Caco-2 (cell line): ENCODE data around the gene TRAK1. TPM values are rescaled to one million over a fixed set of nuclear protein-coding genes. Genes with fewer than 3 reads are reported as not detected.
"Not testable (repeated sequence)": the region's sequence is repeated elsewhere in the genome, so short reads cannot be mapped to it uniquely, and the experiment has no call there.

Experiments used
- BruUV-seq: library from RNA; stranded (reverse); fragments of 400-500 nt; replicated peaks from 2 replicates; lab custom pipeline; 2021; lab: Mats Ljungman, UMichigan
- CTCF ChIA-PET: fragments of 300-600 bp; sonication (Branson Sonifier 250); formaldehyde crosslinking; loops from one replicate; lab custom pipeline; 2022; ENCODE audit warnings: antibody characterized with exemption; lab: Charles Lee
- POLR2A ChIA-PET: fragments of 300-600 bp; sonication (Branson Sonifier 250); formaldehyde crosslinking; loops from one replicate; lab custom pipeline; 2022; ENCODE audit warnings: antibody characterized with exemption; lab: Charles Lee
- DNase-seq, 2 experiments: peaks; one replicate each; pipeline versions ENCODE4 v3.0.0 to v3.0.0-alpha.2; 2020 to 2022
- H3K27me3 ChIP-seq: replicated peaks from 2 replicates; pipeline ENCODE4 v1.6.0; 2011; ENCODE audit warnings: low read length; ENCODE audit not compliant: control insufficient read depth, insufficient read depth
- H3K36me3 ChIP-seq: 2 replicates; pipeline ENCODE4 v1.5.1; 2011; ENCODE audit warnings: low read length; ENCODE audit not compliant: control insufficient read depth, insufficient read depth
- H3K4me1 ChIP-seq: fragments of 250-450 bp; sonication (Bioruptor Pico); 2 replicates; pipeline ENCODE4 v1.5.1; 2020; ENCODE audit warnings: mild to moderate bottlenecking
- H3K4me3 ChIP-seq: 2 replicates; pipeline ENCODE4 v1.5.1; 2011; ENCODE audit warnings: low read depth, mild to moderate bottlenecking, control low read depth, low read length
- H3K9me3 ChIP-seq: fragments of 250-450 bp; sonication (Bioruptor Pico); 2 replicates; pipeline ENCODE4 v1.5.1; 2020; ENCODE audit warnings: mild to moderate bottlenecking, moderate library complexity
- H3K27ac Mint-ChIP-seq: one replicate; pipeline ENCODE4 v1.8.0; 2022; ENCODE audit warnings: mixed read lengths; ENCODE audit not compliant: unreplicated experiment
- H3K27me3 Mint-ChIP-seq: one replicate; pipeline ENCODE4 v1.8.0; 2022; ENCODE audit warnings: mixed read lengths; ENCODE audit not compliant: insufficient read depth, unreplicated experiment
- H3K36me3 Mint-ChIP-seq: one replicate; pipeline ENCODE4 v1.8.0; 2022; ENCODE audit warnings: mild to moderate bottlenecking, mixed read lengths; ENCODE audit not compliant: insufficient read depth, unreplicated experiment
- H3K4me1 Mint-ChIP-seq: one replicate; pipeline ENCODE4 v1.8.0; 2022; ENCODE audit warnings: low read depth, mixed read lengths; ENCODE audit not compliant: unreplicated experiment
- H3K4me3 Mint-ChIP-seq: one replicate; pipeline ENCODE4 v1.8.0; 2022; ENCODE audit warnings: mild to moderate bottlenecking, moderate library complexity, mixed read lengths; ENCODE audit not compliant: unreplicated experiment
- H3K9me3 Mint-ChIP-seq: one replicate; pipeline ENCODE4 v1.8.0; 2022; ENCODE audit warnings: mixed read lengths; ENCODE audit not compliant: unreplicated experiment
- intact Hi-C: fragments of 100-400 bp; cut with micrococcal nuclease; formaldehyde crosslinking; loops from one replicate; pipeline ENCODE4 v1.10.0; 2022; ENCODE audit not compliant: unreplicated experiment
- total RNA-seq: library from RNA; stranded (reverse); gene quantifications from 2 replicates; pipeline ENCODE4 v1.2.3, GENCODE V29; 2022
- TF ChIP-seq, protein P1 (sequence below), 2 experiments: fragments of 200-600 bp in 1 of 2; IDR thresholded peaks; 1 replicate in 1 of 2; 2 replicates in 1 of 2; pipeline versions ENCODE4 v1.5.1 to v1.8.0; 2011 to 2022; ENCODE audit warnings: antibody characterized with exemption in 1 of 2, control low read depth in 1 of 2, inconsistent platforms in 1 of 2, low read depth in 1 of 2, low read length in 1 of 2, mild to moderate bottlenecking in 1 of 2, moderate library complexity in 1 of 2; ENCODE audit not compliant: insufficient read depth in 1 of 2, severe bottlenecking in 1 of 2, unreplicated experiment in 1 of 2

Gene TRAK1
- total RNA-seq, 1 experiment from 2014 or later = 33.3 TPM

DNA sequence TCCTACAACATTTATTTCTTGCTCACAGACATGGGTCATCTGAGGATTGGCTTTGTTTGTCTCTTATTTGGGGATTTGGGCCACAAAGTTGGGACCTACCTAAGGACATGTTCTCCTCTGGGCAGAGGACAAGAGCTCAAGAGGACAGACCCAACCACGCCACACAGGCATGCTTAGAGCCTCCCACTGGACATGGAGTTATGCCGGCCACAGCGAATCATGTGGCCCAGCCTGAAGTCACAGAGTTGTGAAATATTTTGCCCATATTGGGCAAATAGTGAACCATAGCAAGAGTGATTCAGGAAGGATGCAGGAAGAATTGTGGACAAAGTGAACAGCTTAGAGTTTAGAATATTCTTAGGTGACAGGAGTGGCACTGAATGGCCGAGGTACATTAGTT lies 9.9 kb downstream of the TRAK1 start:
- ChIA-PET POLR2A (no interaction called here), CTCF (interaction anchor here (0.5 kb wide), 1 partner anchor 243 kb away, joined by 3 read pairs; no protein-coding TSS in a partner anchor)
- intact Hi-C loops = no loop called here
- no peaks in the 10 kb centered on the region for H3K9me3 Mint-ChIP-seq
- no peaks in the 10 kb centered on the region for H3K36me3 ChIP-seq
- H3K27me3 ChIP-seq = no peaks in the 10 kb centered on the region
- peaks cover 9% of the 10 kb centered on the region for H3K4me1 Mint-ChIP-seq
- no peak overlapping the region for H3K4me3 ChIP-seq
- TF ChIP-seq, protein P1, sequence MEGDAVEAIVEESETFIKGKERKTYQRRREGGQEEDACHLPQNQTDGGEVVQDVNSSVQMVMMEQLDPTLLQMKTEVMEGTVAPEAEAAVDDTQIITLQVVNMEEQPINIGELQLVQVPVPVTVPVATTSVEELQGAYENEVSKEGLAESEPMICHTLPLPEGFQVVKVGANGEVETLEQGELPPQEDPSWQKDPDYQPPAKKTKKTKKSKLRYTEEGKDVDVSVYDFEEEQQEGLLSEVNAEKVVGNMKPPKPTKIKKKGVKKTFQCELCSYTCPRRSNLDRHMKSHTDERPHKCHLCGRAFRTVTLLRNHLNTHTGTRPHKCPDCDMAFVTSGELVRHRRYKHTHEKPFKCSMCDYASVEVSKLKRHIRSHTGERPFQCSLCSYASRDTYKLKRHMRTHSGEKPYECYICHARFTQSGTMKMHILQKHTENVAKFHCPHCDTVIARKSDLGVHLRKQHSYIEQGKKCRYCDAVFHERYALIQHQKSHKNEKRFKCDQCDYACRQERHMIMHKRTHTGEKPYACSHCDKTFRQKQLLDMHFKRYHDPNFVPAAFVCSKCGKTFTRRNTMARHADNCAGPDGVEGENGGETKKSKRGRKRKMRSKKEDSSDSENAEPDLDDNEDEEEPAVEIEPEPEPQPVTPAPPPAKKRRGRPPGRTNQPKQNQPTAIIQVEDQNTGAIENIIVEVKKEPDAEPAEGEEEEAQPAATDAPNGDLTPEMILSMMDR (IDR thresholded peaks at IDR 0.05; ENCODE audit: insufficient read depth in 1 of 2, low read depth in 1 of 2, low read length in 1 of 2, severe bottlenecking in 1 of 2, unreplicated experiment in 1 of 2) = no peak
- H3K27me3 Mint-ChIP-seq = no peaks in the 10 kb centered on the region
- H3K4me3 Mint-ChIP-seq = no peak overlapping the region
- H3K36me3 Mint-ChIP-seq = no peaks in the 10 kb centered on the region
- no TSS peak for BruUV-seq
- no peak for DNase-seq
- no peak overlapping the region for H3K27ac Mint-ChIP-seq
- no peaks in the 10 kb centered on the region for H3K9me3 ChIP-seq
- H3K4me1 ChIP-seq = no peaks in the 10 kb centered on the region

DNA sequence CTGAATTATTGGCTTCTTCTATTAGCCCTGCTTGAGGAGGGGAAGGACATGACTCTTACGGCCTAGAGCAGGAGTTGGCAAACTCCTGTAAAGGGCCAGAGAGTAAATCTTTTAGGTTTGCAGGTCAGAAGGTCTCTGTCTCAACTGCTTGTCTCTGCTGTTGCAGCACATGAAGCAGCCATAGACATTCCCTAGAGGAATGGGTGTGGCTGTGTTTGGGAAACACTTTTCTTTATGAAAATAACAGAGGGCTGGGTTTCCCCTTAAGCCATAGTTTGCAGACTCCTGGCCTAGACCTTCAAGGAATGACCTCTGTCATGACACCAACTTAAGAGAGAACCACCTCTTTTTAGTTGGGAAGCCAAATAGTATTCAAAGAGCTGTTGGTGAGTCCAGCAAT lies 10.3 kb downstream of the TRAK1 start:
- H3K4me1 Mint-ChIP-seq = peaks cover 9% of the 10 kb centered on the region
- no peak overlapping the region for H3K4me3 Mint-ChIP-seq
- DNase-seq = no peak
- no TSS peak for BruUV-seq
- H3K4me1 ChIP-seq = no peaks in the 10 kb centered on the region
- no peaks in the 10 kb centered on the region for H3K27me3 Mint-ChIP-seq
- H3K27me3 ChIP-seq = no peaks in the 10 kb centered on the region
- no peaks in the 10 kb centered on the region for H3K36me3 Mint-ChIP-seq
- H3K9me3 ChIP-seq = no peaks in the 10 kb centered on the region
- TF ChIP-seq, protein P1 (IDR thresholded peaks at IDR 0.05; ENCODE audit: insufficient read depth in 1 of 2, low read depth in 1 of 2, low read length in 1 of 2, severe bottlenecking in 1 of 2, unreplicated experiment in 1 of 2) = no peak
- no peak overlapping the region for H3K27ac Mint-ChIP-seq
- CTCF ChIA-PET = interaction anchor here (0.5 kb wide), 2 partner anchors 29 to 243 kb away, joined by 3 to 6 read pairs; no protein-coding TSS in a partner anchor
- H3K4me3 ChIP-seq = no peak overlapping the region
- no peaks in the 10 kb centered on the region for H3K36me3 ChIP-seq
- no peaks in the 10 kb centered on the region for H3K9me3 Mint-ChIP-seq
- intact Hi-C loops = no loop called here
- POLR2A ChIA-PET = no interaction called here

DNA sequence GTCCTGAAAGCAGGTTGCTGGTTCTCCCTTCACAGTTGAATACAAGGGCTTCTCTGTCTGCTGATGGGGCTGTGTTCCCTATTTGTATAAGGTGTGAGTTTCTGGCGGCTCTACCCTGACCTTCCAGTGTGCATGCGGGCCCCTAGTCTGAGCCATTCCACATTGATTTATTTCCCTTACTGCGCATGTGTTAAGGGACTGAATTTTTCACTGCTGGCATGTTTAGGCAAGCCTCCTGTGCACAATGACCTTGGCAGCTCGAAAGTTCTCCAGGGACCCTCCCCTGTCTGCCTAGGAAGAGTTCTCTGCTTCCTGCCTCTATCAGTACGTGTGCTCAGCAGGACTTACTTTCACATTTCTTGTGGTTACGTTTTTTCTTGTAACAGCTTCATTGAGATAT lies 11.4 kb downstream of the TRAK1 start:
- ChIA-PET POLR2A (no interaction called here), CTCF (no interaction called here)
- Histone ChIP-seq H3K27me3 (no peaks in the 10 kb centered on the region), H3K36me3 (no peaks in the 10 kb centered on the region), H3K4me3 (no peak overlapping the region), H3K9me3 (no peaks in the 10 kb centered on the region), H3K4me1 (no peaks in the 10 kb centered on the region)
- no peaks in the 10 kb centered on the region for H3K36me3 Mint-ChIP-seq
- intact Hi-C loops = no loop called here
- no peak overlapping the region for H3K4me3 Mint-ChIP-seq
- DNase-seq = no peak
- TF ChIP-seq, protein P1 (IDR thresholded peaks at IDR 0.05; ENCODE audit: insufficient read depth in 1 of 2, low read depth in 1 of 2, low read length in 1 of 2, severe bottlenecking in 1 of 2, unreplicated experiment in 1 of 2) = no peak
- BruUV-seq = no TSS peak
- H3K4me1 Mint-ChIP-seq = no peaks in the 10 kb centered on the region
- no peaks in the 10 kb centered on the region for H3K9me3 Mint-ChIP-seq
- H3K27me3 Mint-ChIP-seq = no peaks in the 10 kb centered on the region
- H3K27ac Mint-ChIP-seq = no peak overlapping the region

DNA sequence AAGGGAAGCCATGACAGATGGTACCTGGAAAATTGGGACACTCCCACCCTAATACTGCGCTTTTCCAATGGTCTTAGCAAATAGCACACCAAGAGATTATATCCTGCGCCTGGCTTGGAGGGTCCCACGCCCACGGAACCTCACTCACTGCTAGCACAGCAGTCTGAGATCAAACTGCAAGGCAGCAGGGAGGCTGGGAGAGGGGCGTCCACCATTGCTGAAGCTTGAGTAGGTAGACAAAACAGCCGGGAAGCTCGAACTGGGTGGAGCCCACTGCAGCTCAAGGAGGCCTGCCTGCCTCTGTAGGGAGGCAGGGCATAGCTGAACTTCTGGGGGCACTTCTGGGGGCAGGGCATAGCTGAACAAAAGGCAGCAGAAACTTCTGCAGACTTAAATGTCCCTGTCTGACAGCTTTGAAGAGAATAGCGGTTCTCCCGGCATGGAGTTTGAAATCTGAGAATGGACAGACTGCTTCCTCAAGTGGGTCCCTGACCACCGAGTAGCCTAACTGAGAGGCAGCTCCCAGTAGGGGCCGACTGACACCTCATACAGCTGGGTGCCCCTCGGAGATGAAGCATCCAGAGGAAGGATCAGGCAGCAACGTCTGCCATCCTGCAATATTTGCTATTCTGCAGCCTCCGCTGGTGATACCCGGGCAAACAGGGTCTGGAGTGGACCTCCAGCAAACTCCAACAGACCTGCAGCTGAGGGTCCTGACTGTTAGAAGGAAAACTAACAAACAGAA lies 12.9 kb downstream of the TRAK1 start:
- BruUV-seq, H3K27me3 ChIP-seq, H3K36me3 ChIP-seq, H3K4me3 ChIP-seq, intact Hi-C loops, CTCF ChIA-PET, POLR2A ChIA-PET, H3K9me3 ChIP-seq, DNase-seq, H3K9me3 Mint-ChIP-seq, H3K4me3 Mint-ChIP-seq, H3K4me1 Mint-ChIP-seq, H3K27ac Mint-ChIP-seq, H3K4me1 ChIP-seq, H3K27me3 Mint-ChIP-seq, H3K36me3 Mint-ChIP-seq: not testable (repeated sequence)

DNA sequence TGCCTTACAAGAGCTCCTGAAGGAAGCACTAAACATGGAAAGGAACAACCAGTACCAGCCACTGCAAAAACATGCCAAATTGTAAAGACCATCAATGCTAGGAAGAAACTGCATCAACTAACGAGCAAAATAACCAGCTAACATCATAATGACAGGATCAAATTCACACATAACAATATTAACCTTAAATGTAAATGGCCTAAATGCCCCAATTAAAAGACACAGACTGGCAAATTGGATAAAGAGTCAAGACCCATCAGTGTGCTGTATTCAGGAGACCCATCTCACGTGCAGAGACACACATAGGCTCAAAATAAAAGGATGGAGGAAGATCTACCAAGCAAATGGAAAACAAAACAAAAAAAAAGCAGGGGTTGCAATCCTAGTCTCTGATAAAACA lies 14.8 kb downstream of the TRAK1 start:
- H3K27me3 Mint-ChIP-seq, intact Hi-C loops, CTCF ChIA-PET, H3K9me3 Mint-ChIP-seq, DNase-seq, H3K36me3 ChIP-seq, H3K27ac Mint-ChIP-seq, H3K27me3 ChIP-seq, H3K4me3 ChIP-seq, BruUV-seq, H3K4me1 Mint-ChIP-seq, H3K36me3 Mint-ChIP-seq, H3K9me3 ChIP-seq, H3K4me3 Mint-ChIP-seq, POLR2A ChIA-PET, H3K4me1 ChIP-seq: not testable (repeated sequence)
